ENCODE results near the gene UHMK1.

Gene UHMK1

GRCh38 chr1:162548170-162548569 is 50.6 kb downstream of the UHMK1 start:
- H3K27ac ChIP-seq = peak overlapping the region; percentile 22; the same call in 1 of the 2 replicates
- TF ChIP-seq CTCF (conservative IDR thresholded peaks at IDR 0.05) = no peak

- peak overlapping the region; percentile 22; the same call in 1 of the 2 replicates for H3K27ac ChIP-seq
- no peak for TF ChIP-seq CTCF (conservative IDR thresholded peaks at IDR 0.05)
Measured at GRCh38 chr1:162549001-162549400, 51.4 kb downstream of the UHMK1 start.

GRCh38 chr1:162550925-162551324 is 53.3 kb downstream of the UHMK1 start:
- H3K27ac ChIP-seq = peak overlapping the region; percentile 26; the same call in 1 of the 2 replicates
- no peak for TF ChIP-seq CTCF (conservative IDR thresholded peaks at IDR 0.05)

- no peak for TF ChIP-seq CTCF (conservative IDR thresholded peaks at IDR 0.05)
Measured at GRCh38 chr1:162551969-162552683, 54.5 kb downstream of the UHMK1 start.

GRCh38 chr1:162552684-162553252 is 55.1 kb downstream of the UHMK1 start:
- no peak overlapping the region for H3K27ac ChIP-seq
- TF ChIP-seq CTCF (conservative IDR thresholded peaks at IDR 0.05) = no peak

More at GRCh38 chr1:162551969-162552683, 54.5 kb downstream of the UHMK1 start:
- H3K27ac ChIP-seq = no peak overlapping the region

GRCh38 chr1:162554258-162554657 is 56.6 kb downstream of the UHMK1 start:
- TF ChIP-seq CTCF (conservative IDR thresholded peaks at IDR 0.05) = no peak
- no peak overlapping the region for H3K27ac ChIP-seq

- peak overlapping the region; percentile 95; the same call in 1 of the 2 replicates for H3K27ac ChIP-seq
- TF ChIP-seq CTCF (conservative IDR thresholded peaks at IDR 0.05) = no peak
Measured at GRCh38 chr1:162557536-162557935, 59.9 kb downstream of the UHMK1 start.

Measured in VCaP (cell line).